ENCODE data around the gene GINS2. TPM values are rescaled to one million over a fixed set of nuclear protein-coding genes. Genes with fewer than 3 reads are reported as not detected.

GINS2 gene
- total and polyA plus RNA-seq, 2 experiments from 2014 or later: 40.5 to 44.4 TPM

DNA sequence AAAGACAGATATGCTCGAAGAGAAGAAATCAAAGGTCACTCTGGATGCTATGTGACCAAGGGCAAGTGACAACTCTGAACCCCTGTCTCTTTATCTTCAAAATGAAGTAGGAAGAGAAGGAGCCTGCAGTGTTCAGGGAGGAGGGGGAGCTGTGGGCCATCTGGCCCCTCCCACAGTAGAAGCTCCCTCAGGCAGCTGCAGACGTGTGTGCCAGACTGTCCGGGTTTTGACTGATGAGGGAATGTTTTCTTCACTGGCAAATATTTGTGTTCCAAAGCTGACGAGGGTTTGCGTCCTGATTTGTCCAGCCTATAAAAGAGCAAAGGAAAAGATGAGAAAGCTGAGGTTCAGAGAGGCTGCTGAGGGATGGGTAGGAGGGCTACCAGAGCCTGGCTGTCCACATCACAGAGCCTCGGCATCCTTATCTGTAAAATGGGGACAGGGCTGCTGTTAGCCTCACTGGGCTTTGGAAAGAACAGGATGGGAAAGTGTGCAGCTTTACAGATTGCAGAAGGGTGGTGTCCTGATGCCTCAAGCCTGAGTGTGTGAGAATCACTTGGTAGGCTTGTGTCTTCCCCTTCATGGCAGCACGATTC lies 1.8 kb upstream of the GINS2 start:
- H2AFZ ChIP-seq: no peak overlapping the region
- peaks cover 16% of the 10 kb centered on the region for H3K36me3 Mint-ChIP-seq (ENCODE audit: low read depth)
- H4K20me1 ChIP-seq (replicated peaks; ENCODE audit: insufficient read depth): peaks cover 12% of the 10 kb centered on the region
- ATAC-seq (no peak), DNase-seq (ENCODE audit: low spot score) (no peak)
- H3F3A ChIP-seq (replicated peaks; ENCODE audit: low read depth): 0 out of 2 replicates have a peak, but pooled peaks cover 9% of the 10 kb centered on the region
- no peaks in the 10 kb centered on the region for H3K36me3 ChIP-seq (ENCODE audit: insufficient read depth)
- peaks cover 26% of the 10 kb centered on the region for H3K79me2 ChIP-seq (replicated peaks; ENCODE audit: insufficient read depth)
- no peak overlapping the region for H3K27ac ChIP-seq (ENCODE audit: low read depth)
- H3K27ac Mint-ChIP-seq: no peak overlapping the region
- no peak for TF ChIP-seq CTCF (conservative IDR thresholded peaks at IDR 0.05; ENCODE audit: low read depth in 2 of 2)
- no peak for TF ChIP-seq POLR2AphosphoS5 (IDR thresholded peaks at IDR 0.05; ENCODE audit: low read depth)
- no peak for TF ChIP-seq CREB1 (CRISPR knock-in tag; IDR thresholded peaks at IDR 0.05; ENCODE audit: low read depth)
- TF ChIP-seq EZH2phosphoT487 (IDR thresholded peaks at IDR 0.05; ENCODE audit: unreplicated experiment): no peak
- TF ChIP-seq REST (IDR thresholded peaks at IDR 0.05; ENCODE audit: unreplicated experiment): no peak
- no peak for TF ChIP-seq JUNB (IDR thresholded peaks at IDR 0.05; ENCODE audit: unreplicated experiment)
- TF ChIP-seq, protein P1, sequence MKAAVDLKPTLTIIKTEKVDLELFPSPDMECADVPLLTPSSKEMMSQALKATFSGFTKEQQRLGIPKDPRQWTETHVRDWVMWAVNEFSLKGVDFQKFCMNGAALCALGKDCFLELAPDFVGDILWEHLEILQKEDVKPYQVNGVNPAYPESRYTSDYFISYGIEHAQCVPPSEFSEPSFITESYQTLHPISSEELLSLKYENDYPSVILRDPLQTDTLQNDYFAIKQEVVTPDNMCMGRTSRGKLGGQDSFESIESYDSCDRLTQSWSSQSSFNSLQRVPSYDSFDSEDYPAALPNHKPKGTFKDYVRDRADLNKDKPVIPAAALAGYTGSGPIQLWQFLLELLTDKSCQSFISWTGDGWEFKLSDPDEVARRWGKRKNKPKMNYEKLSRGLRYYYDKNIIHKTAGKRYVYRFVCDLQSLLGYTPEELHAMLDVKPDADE (IDR thresholded peaks at IDR 0.05): no peak
- H3K4me1 ChIP-seq (ENCODE audit: insufficient read depth): peaks cover 13% of the 10 kb centered on the region; the same call in 1 of the 2 replicates
- peaks cover 19% of the 10 kb centered on the region for H3K4me1 Mint-ChIP-seq
- H3K27me3 ChIP-seq (ENCODE audit: insufficient read depth): no peaks in the 10 kb centered on the region
- no peak overlapping the region for H3K4me3 ChIP-seq
- H3K9me2 ChIP-seq (ENCODE audit: insufficient read depth): no peaks in the 10 kb centered on the region
- no peak overlapping the region for H3K4me3 Mint-ChIP-seq
- H3K4me2 ChIP-seq: no peak overlapping the region
- H3K27me3 Mint-ChIP-seq (ENCODE audit: insufficient read depth, low read depth, poor library complexity): peaks cover 18% of the 10 kb centered on the region
- no peaks in the 10 kb centered on the region for H3K9me3 Mint-ChIP-seq

DNA sequence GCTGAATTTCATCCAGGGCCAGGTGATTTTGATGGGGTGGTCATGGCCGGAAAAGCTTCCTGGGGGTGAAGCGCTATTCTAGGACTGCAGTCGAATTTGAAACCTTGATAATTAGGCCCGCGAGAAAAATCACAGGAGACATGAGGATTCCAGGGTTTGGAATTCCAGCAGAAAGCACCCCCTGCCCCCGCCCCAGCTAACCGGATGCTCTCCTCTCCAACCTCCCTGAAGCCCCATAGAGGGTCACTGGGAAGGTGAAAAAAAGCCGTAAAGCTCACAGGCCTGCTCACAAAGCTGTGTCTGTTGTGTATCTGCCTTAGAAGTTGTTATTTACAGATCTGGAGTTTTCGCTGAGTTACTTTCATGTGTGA lies 1.2 kb upstream of the GINS2 start:
- no peaks in the 10 kb centered on the region for H3K9me3 Mint-ChIP-seq
- Histone ChIP-seq H3F3A (replicated peaks; ENCODE audit: low read depth) (0 out of 2 replicates have a peak, but pooled peaks cover 9% of the 10 kb centered on the region), H4K20me1 (replicated peaks; ENCODE audit: insufficient read depth) (peaks cover 15% of the 10 kb centered on the region), H2AFZ (peak overlapping the region; percentile 88), H3K27me3 (ENCODE audit: insufficient read depth) (no peaks in the 10 kb centered on the region), H3K36me3 (ENCODE audit: insufficient read depth) (no peaks in the 10 kb centered on the region), H3K4me1 (ENCODE audit: insufficient read depth) (peaks cover 13% of the 10 kb centered on the region; the same call in 1 of the 2 replicates), H3K79me2 (replicated peaks; ENCODE audit: insufficient read depth) (peaks cover 32% of the 10 kb centered on the region), H3K9me2 (ENCODE audit: insufficient read depth) (no peaks in the 10 kb centered on the region), H3K4me3 (no peak overlapping the region), H3K27ac (ENCODE audit: low read depth) (no peak overlapping the region), H3K4me2 (peak overlapping the region; percentile 76)
- H3K36me3 Mint-ChIP-seq (ENCODE audit: low read depth): peaks cover 16% of the 10 kb centered on the region
- peaks cover 19% of the 10 kb centered on the region for H3K4me1 Mint-ChIP-seq
- ATAC-seq (no peak), DNase-seq (ENCODE audit: low spot score) (peak; percentile 53)
- H3K27me3 Mint-ChIP-seq (ENCODE audit: insufficient read depth, low read depth, poor library complexity): peaks cover 16% of the 10 kb centered on the region
- H3K4me3 Mint-ChIP-seq: no peak overlapping the region; the same call in 2 of the 3 replicates
- H3K27ac Mint-ChIP-seq: no peak overlapping the region
- no peak for TF ChIP-seq ZNF331 (CRISPR knock-in tag; IDR thresholded peaks at IDR 0.05; ENCODE audit: low read depth)
- no peak for TF ChIP-seq EZH2 (IDR thresholded peaks at IDR 0.05; ENCODE audit: low read depth, unreplicated experiment)
